ENCODE results near the gene GARIN5A. TPM values are rescaled to one million over a fixed set of nuclear protein-coding genes. Genes with fewer than 3 reads are reported as not detected.

Gene GARIN5A
- total and polyA plus RNA-seq, 12 donors, result 1.2 to 4.3 (median 1.9) TPM

- Histone ChIP-seq H3K4me3 (no peak overlapping the region), H3K27ac (no peak overlapping the region), H3K9me3 (no peaks in the 10 kb centered on the region), H3K36me3 (no peaks in the 10 kb centered on the region), H3K4me1 (peaks cover 0 to 23% (median 15%) of the 10 kb centered on the region in 9 donors), H3K27me3 (peaks cover 0 to 40% (median 11%) of the 10 kb centered on the region in 7 donors)
- no peak for TF ChIP-seq CTCF (IDR thresholded peaks at IDR 0.05)
- ATAC-seq, result no peak
- no peak for DNase-seq
- WGBS, 2 donors, result 81 to 83% methylated on average over 17 of the region's 17 CpGs
- intact Hi-C loops (cut with DNase I), result no loop called here
These were observed 41.4 kb downstream of the GARIN5A start for GRCh38 chr19:50435221-50435620.

GRCh38 chr19:50434525-50434924, 42.1 kb downstream of the GARIN5A start:
- DNase-seq (no peak), ATAC-seq (no peak)
- 31 to 38% methylated on average over 12 of the region's 12 CpGs for whole genome bisulfite sequencing, 2 donors
- Histone ChIP-seq H3K36me3 (no peaks in the 10 kb centered on the region), H3K9me3 (no peaks in the 10 kb centered on the region), H3K27ac (no peak overlapping the region), H3K4me3 (no peak overlapping the region), H3K27me3 (peaks cover 0 to 42% (median 11%) of the 10 kb centered on the region in 7 donors), H3K4me1 (peaks cover 0 to 23% (median 15%) of the 10 kb centered on the region in 9 donors)
- intact Hi-C loops (cut with DNase I), result no loop called here
- TF ChIP-seq CTCF (IDR thresholded peaks at IDR 0.05), result no peak

- 65 to 68% methylated on average over 19 of the region's 19 CpGs for WGBS, 2 donors
- ATAC-seq, result no peak
These were observed 43.2 kb downstream of the GARIN5A start for GRCh38 chr19:50433201-50434180.

More at GRCh38 chr19:50433201-50434180, 43.2 kb downstream of the GARIN5A start:
- no peak for DNase-seq
- no peak overlapping the region for H3K4me3 ChIP-seq
- H3K27me3 ChIP-seq, result peaks cover 0 to 46% (median 11%) of the 10 kb centered on the region in 7 donors
- no peak overlapping the region for H3K27ac ChIP-seq
- intact Hi-C loops (cut with DNase I), result no loop called here
- H3K4me1 ChIP-seq, result peaks cover 0 to 23% (median 15%) of the 10 kb centered on the region in 9 donors
- no peaks in the 10 kb centered on the region for H3K9me3 ChIP-seq
- no peaks in the 10 kb centered on the region for H3K36me3 ChIP-seq
- TF ChIP-seq CTCF (IDR thresholded peaks at IDR 0.05), result no peak
